Neural progenitor cell (in vitro differentiated cells): ENCODE results near the gene GAB3. TPM values are rescaled to one million over a fixed set of nuclear protein-coding genes. Genes with fewer than 3 reads are reported as not detected.

ENCODE experiments used
- DNase-seq: peaks from one replicate; pipeline ENCODE4 v3.0.0-alpha.2; 2016; ENCODE audit warnings: low spot score
- H2AFZ ChIP-seq: fragments of 200-600 bp; sonication (generic); replicated peaks from 2 replicates; pipeline ENCODE4 v1.6.1; 2016; ENCODE audit warnings: antibody characterized with exemption
- H3F3A ChIP-seq: fragments of 200-600 bp; sonication (generic); 2 replicates; pipeline ENCODE4 v1.6.1; 2016; ENCODE audit warnings: antibody characterized with exemption, low read depth
- H3K27ac ChIP-seq: fragments of 200-600 bp; sonication (generic); 2 replicates; pipeline ENCODE4 v1.5.1; 2016; ENCODE audit warnings: mild to moderate bottlenecking
- H3K27me3 ChIP-seq: fragments of 200-600 bp; sonication (generic); 2 replicates; pipeline ENCODE4 v1.6.1; 2016; ENCODE audit warnings: mild to moderate bottlenecking, moderate library complexity
- H3K36me3 ChIP-seq: fragments of 200-600 bp; sonication (generic); 2 replicates; pipeline ENCODE4 v1.5.1; 2016
- H3K4me1 ChIP-seq: fragments of 200-600 bp; sonication (generic); 2 replicates; pipeline ENCODE4 v1.6.1; 2016; ENCODE audit warnings: mixed run types
- H3K4me2 ChIP-seq: fragments of 200-600 bp; sonication (generic); 2 replicates; pipeline ENCODE4 v1.6.1; 2016
- H3K4me3 ChIP-seq: fragments of 200-600 bp; sonication (generic); 2 replicates; pipeline ENCODE4 v1.5.1; 2016
- H3K79me2 ChIP-seq: fragments of 200-600 bp; sonication (generic); 2 replicates; pipeline ENCODE4 v1.6.1; 2016; ENCODE audit warnings: low read depth
- H3K9ac ChIP-seq: fragments of 200-600 bp; sonication (generic); 2 replicates; pipeline ENCODE4 v1.6.1; 2016
- H3K9me3 ChIP-seq: fragments of 200-600 bp; sonication (generic); 2 replicates; pipeline ENCODE4 v1.5.1; 2016; ENCODE audit warnings: low read depth
- H4K20me1 ChIP-seq: fragments of 200-600 bp; sonication (generic); 2 replicates; pipeline ENCODE4 v1.6.1; 2016; ENCODE audit warnings: low read depth
- H3K27ac Mint-ChIP-seq: 3 replicates; pipeline ENCODE4 v1.8.0; 2021; ENCODE audit warnings: mixed read lengths
- H3K27me3 Mint-ChIP-seq: 2 replicates; pipeline ENCODE4 v1.8.0; 2022; ENCODE audit warnings: low read depth, mild to moderate bottlenecking, inconsistent platforms, moderate library complexity, mixed read lengths; ENCODE audit not compliant: insufficient read depth
- H3K36me3 Mint-ChIP-seq: 3 replicates; pipeline ENCODE4 v1.8.0; 2021; ENCODE audit warnings: mixed read lengths
- H3K4me1 Mint-ChIP-seq: 3 replicates; pipeline ENCODE4 v1.8.0; 2021; ENCODE audit warnings: mixed read lengths
- H3K4me3 Mint-ChIP-seq: 3 replicates; pipeline ENCODE4 v1.8.0; 2021; ENCODE audit warnings: mild to moderate bottlenecking, moderate library complexity, mixed read lengths
- H3K9me3 Mint-ChIP-seq: 3 replicates; pipeline ENCODE4 v1.8.0; 2020; ENCODE audit warnings: mixed read lengths
- CTCF ChIP-seq: fragments of 200-600 bp; sonication (generic); IDR thresholded peaks from 2 replicates; pipeline ENCODE4 v1.5.1; 2017; ENCODE audit warnings: antibody characterized with exemption, mild to moderate bottlenecking
- EZH2 ChIP-seq: fragments of 200-600 bp; sonication (generic); IDR thresholded peaks from 2 replicates; pipeline ENCODE4 v1.6.1; 2017; ENCODE audit warnings: antibody characterized with exemption, mild to moderate bottlenecking, moderate library complexity
- EZH2phosphoT487 ChIP-seq: fragments of 200-600 bp; sonication (generic); IDR thresholded peaks from 2 replicates; pipeline ENCODE4 v1.6.1; 2017; ENCODE audit warnings: antibody characterized with exemption
- total RNA-seq: library from RNA; depleted of rRNA; stranded (reverse); fragments of >200 nt; gene quantifications from 2 replicates; pipeline ENCODE4 v1.2.3, GENCODE V29; 2015; ENCODE audit warnings: low replicate concordance

The GAB3 gene
- total RNA-seq, 1 donor from 2014 or later, result not detected

GRCh38 chrX:154751203-154751668 is 359 bp upstream of the GAB3 start:
- Mint-ChIP-seq H3K9me3 (peaks cover 17% of the 10 kb centered on the region), H3K4me3 (peak overlapping the region; percentile 71), H3K4me1 (peaks cover 3% of the 10 kb centered on the region), H3K27ac (no peak overlapping the region), H3K27me3 (peaks cover 35% of the 10 kb centered on the region), H3K36me3 (peaks cover 2% of the 10 kb centered on the region)
- peaks cover 3% of the 10 kb centered on the region for H3F3A ChIP-seq
- no peak overlapping the region for H3K27ac ChIP-seq
- no peak overlapping the region for H3K4me3 ChIP-seq
- no peaks in the 10 kb centered on the region for H3K9me3 ChIP-seq
- H3K27me3 ChIP-seq, result peaks cover 66% of the 10 kb centered on the region
- H3K4me1 ChIP-seq, result no peaks in the 10 kb centered on the region
- TF ChIP-seq EZH2, result no peak
- TF ChIP-seq CTCF, result no peak
- no peak for TF ChIP-seq EZH2phosphoT487
- H3K36me3 ChIP-seq, result no peaks in the 10 kb centered on the region
- H3K4me2 ChIP-seq, result no peak overlapping the region
- no peak for DNase-seq
- H3K9ac ChIP-seq, result no peak overlapping the region
- H3K79me2 ChIP-seq, result no peaks in the 10 kb centered on the region
- H2AFZ ChIP-seq, result no peak overlapping the region
- H4K20me1 ChIP-seq, result no peaks in the 10 kb centered on the region

- no peak overlapping the region for H3K9ac ChIP-seq
- H3K27me3 Mint-ChIP-seq, result peaks cover 35% of the 10 kb centered on the region
- H2AFZ ChIP-seq, result no peak overlapping the region
Observed at GRCh38 chrX:154749856-154750255, 1.0 kb downstream of the GAB3 start.

GRCh38 chrX:154748712-154749339 is 2.1 kb downstream of the GAB3 start:
- no peak overlapping the region for H3K4me2 ChIP-seq
- TF ChIP-seq CTCF (peak; percentile 66), EZH2 (no peak)
- H3K27ac ChIP-seq, result no peak overlapping the region
- Mint-ChIP-seq H3K4me3 (no peak overlapping the region), H3K4me1 (peaks cover 3% of the 10 kb centered on the region), H3K27ac (no peak overlapping the region), H3K9me3 (peaks cover 15% of the 10 kb centered on the region), H3K27me3 (peaks cover 35% of the 10 kb centered on the region), H3K36me3 (peaks cover 2% of the 10 kb centered on the region)
- no peaks in the 10 kb centered on the region for H4K20me1 ChIP-seq
- no peak overlapping the region for H2AFZ ChIP-seq
- H3K9ac ChIP-seq, result no peak overlapping the region
- no peak overlapping the region for H3K4me3 ChIP-seq
- H3K36me3 ChIP-seq, result no peaks in the 10 kb centered on the region
- peaks cover 3% of the 10 kb centered on the region for H3F3A ChIP-seq
- H3K4me1 ChIP-seq, result no peaks in the 10 kb centered on the region
- no peaks in the 10 kb centered on the region for H3K79me2 ChIP-seq
- H3K9me3 ChIP-seq, result no peaks in the 10 kb centered on the region
- peaks cover 55% of the 10 kb centered on the region for H3K27me3 ChIP-seq
- peak; percentile 60 for DNase-seq

More at GRCh38 chrX:154749856-154750255, 1.0 kb downstream of the GAB3 start:
- Mint-ChIP-seq H3K9me3 (peaks cover 16% of the 10 kb centered on the region), H3K4me3 (no peak overlapping the region), H3K27ac (no peak overlapping the region), H3K36me3 (peaks cover 2% of the 10 kb centered on the region), H3K4me1 (peaks cover 3% of the 10 kb centered on the region)
- DNase-seq, result no peak
- Histone ChIP-seq H4K20me1 (no peaks in the 10 kb centered on the region), H3K4me3 (no peak overlapping the region), H3K27ac (no peak overlapping the region), H3K4me2 (no peak overlapping the region), H3F3A (peaks cover 3% of the 10 kb centered on the region), H3K27me3 (peaks cover 65% of the 10 kb centered on the region), H3K79me2 (no peaks in the 10 kb centered on the region), H3K9me3 (no peaks in the 10 kb centered on the region), H3K36me3 (no peaks in the 10 kb centered on the region), H3K4me1 (no peaks in the 10 kb centered on the region)
- peak; percentile 54 for TF ChIP-seq EZH2phosphoT487
- no peak for TF ChIP-seq CTCF
- TF ChIP-seq EZH2, result no peak
